Measurements from ENCODE around the gene LHFPL6. TPM values are rescaled to one million over a fixed set of nuclear protein-coding genes. Genes with fewer than 3 reads are reported as not detected.

Gene LHFPL6
- total RNA-seq, 2 experiments from 2014 or later: 1.2 TPM

DNA sequence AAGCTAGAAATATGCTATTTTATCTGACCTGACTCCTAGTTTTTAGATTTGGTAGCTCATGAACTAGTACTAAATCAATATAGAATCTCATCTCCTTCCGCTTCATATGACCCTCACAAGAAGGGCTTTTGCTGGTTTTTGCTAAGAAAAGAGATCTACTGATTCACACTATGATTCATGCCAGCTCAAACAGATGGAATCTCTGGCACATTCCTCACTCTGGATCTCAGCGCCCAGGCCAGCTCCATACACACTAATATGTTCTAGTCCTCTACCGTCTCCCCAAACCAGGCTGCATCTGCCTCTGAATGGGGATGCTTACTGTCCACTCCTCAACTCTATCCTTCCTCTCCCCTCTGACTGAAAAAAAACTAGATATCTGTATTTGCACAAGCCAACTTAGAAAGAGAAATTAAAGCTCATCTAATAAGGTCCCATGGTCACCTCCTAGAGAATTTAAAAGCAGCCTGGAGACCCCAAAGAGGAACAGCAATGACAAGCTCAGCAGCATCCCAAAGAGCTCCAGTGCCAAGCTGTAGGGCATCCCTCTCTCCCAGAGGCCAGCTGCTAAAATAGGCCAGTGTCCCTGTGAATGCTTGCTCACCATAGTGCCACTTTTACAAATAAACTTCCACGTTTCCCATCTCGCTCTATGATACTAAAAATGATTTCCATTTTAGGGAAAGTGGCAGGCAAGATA is 74.9 kb downstream of the LHFPL6 start:
- ChIA-PET POLR2A (no interaction called here), CTCF (interaction anchor here (1.3 kb wide), 1 partner anchor 88 kb away, joined by 3 read pairs; no protein-coding TSS in a partner anchor)
- intact Hi-C loops (cut with DNase I, micrococcal nuclease): no loop called here
- Mint-ChIP-seq H3K4me3 (no peak overlapping the region), H3K36me3 (ENCODE audit: low read depth) (no peaks in the 10 kb centered on the region), H3K4me1 (no peaks in the 10 kb centered on the region), H3K27ac (no peak overlapping the region), H3K27me3 (peaks cover 21% of the 10 kb centered on the region), H3K9me3 (ENCODE audit: low read depth) (no peaks in the 10 kb centered on the region)
- ATAC-seq: no peak
- no peak for DNase-seq

DNA sequence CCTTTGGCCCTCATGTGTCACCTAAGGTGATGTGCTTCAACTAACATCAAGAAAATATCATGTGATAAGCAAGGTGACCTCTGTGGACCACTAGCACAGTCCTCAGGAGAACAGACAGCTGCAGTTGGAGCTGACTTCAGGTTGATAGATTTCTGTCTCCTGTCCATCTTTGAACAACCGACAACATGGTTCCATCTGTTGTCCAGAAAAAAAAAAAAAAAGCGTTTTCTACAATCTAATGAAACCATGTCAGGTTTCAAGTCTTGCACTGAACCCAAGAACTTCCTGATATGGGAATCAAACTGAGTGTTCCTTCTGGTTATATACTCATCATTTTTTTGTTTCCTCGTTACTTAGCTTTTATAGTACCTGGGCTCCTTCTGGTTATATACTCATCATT is 75.7 kb downstream of the LHFPL6 start:
- Mint-ChIP-seq H3K9me3 (ENCODE audit: low read depth) (no peaks in the 10 kb centered on the region), H3K4me3 (no peak overlapping the region), H3K4me1 (no peaks in the 10 kb centered on the region), H3K27me3 (peaks cover 25% of the 10 kb centered on the region), H3K36me3 (ENCODE audit: low read depth) (no peaks in the 10 kb centered on the region), H3K27ac (no peak overlapping the region)
- ChIA-PET POLR2A (no interaction called here), CTCF (interaction anchor here (0.8 to 1.3 kb wide), 2 partner anchors 8 to 89 kb away, joined by 3 to 5 read pairs; no protein-coding TSS in a partner anchor)
- DNase-seq (no peak), ATAC-seq (no peak)
- intact Hi-C loops (cut with DNase I, micrococcal nuclease): no loop called here

DNA sequence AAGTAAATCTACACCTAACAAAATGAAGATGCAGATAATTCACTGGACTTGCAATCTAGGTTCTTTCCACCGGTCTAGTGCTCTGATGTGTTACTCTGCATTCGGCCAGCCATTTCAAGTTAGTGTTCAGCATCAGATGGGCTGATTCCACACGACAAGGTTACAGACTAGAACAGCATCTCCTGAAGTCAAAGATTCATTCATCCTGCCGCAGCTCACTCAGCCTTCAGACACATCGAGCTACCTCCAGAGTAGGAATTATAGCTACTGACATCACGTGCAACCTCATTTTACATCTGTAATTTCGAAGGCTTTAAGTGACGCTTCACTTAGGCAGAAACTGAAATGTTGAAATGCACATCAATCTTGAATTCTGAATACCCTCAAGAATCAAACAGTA is 76.5 kb downstream of the LHFPL6 start:
- H3K27me3 Mint-ChIP-seq: peaks cover 22% of the 10 kb centered on the region
- no peak overlapping the region for H3K27ac Mint-ChIP-seq
- no peaks in the 10 kb centered on the region for H3K36me3 Mint-ChIP-seq (ENCODE audit: low read depth)
- DNase-seq: no peak
- CTCF ChIA-PET: interaction anchor here (1.7 kb wide), 1 partner anchor 86 kb away, joined by 4 read pairs; no protein-coding TSS in a partner anchor
- H3K4me3 Mint-ChIP-seq: no peak overlapping the region
- no peaks in the 10 kb centered on the region for H3K4me1 Mint-ChIP-seq
- H3K9me3 Mint-ChIP-seq (ENCODE audit: low read depth): no peaks in the 10 kb centered on the region
- POLR2A ChIA-PET: no interaction called here
- no peak for ATAC-seq
- intact Hi-C loops (cut with DNase I, micrococcal nuclease): no loop called here

DNA sequence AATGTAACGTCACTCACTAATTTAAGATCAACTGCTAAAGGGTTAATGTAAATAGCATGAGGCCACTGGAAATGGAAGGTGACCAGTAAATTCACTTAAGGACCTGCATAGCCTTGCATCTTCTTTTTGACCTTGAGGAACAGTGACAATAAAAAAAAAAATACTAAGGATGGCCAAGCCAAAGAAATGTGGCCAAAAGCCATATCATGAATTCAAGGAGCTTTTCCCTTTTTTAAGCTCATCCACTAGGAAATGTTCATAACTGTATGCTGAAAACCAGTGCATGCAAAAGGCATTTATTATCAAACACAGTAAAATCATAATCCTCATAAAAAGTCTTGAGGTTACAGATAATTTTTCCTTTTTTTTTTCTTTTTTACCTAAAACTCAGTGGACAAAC is 77.5 kb downstream of the LHFPL6 start:
- no peaks in the 10 kb centered on the region for H3K4me1 Mint-ChIP-seq
- no peaks in the 10 kb centered on the region for H3K9me3 Mint-ChIP-seq (ENCODE audit: low read depth)
- H3K27me3 Mint-ChIP-seq: peaks cover 21% of the 10 kb centered on the region
- no peaks in the 10 kb centered on the region for H3K36me3 Mint-ChIP-seq (ENCODE audit: low read depth)
- CTCF ChIA-PET: interaction anchor here (0.6 to 1.7 kb wide), 2 partner anchors 87 to 793 kb away, joined by 4 to 5 read pairs; no protein-coding TSS in a partner anchor
- POLR2A ChIA-PET: no interaction called here
- ATAC-seq (no peak), DNase-seq (no peak)
- no peak overlapping the region for H3K4me3 Mint-ChIP-seq
- intact Hi-C loops (cut with DNase I, micrococcal nuclease): no loop called here
- H3K27ac Mint-ChIP-seq: no peak overlapping the region

DNA sequence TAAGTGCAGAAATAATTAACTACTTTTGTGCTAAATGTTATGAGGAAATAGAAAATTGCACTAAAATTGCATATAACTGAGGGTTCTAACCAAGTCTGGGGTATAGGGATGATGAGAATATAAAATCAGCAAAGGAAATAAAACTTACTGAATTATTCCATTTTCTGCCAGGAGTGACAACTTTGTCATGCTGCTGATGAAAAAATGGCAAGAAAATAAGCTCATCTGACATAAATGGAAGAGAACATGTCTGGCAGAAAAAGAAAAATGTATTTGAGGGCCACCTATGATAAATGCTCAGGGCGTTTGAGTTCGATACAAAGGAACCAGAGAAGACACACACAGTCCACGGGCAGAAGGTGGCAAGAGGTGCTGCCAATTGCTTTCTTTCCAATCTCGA is 78.2 kb downstream of the LHFPL6 start:
- DNase-seq: no peak
- H3K4me1 Mint-ChIP-seq: no peaks in the 10 kb centered on the region
- intact Hi-C loops (cut with DNase I, micrococcal nuclease): no loop called here
- ChIA-PET CTCF (no interaction called here), POLR2A (interaction anchor here (0.6 kb wide), 1 partner anchor 28 kb away, joined by 5 read pairs; no protein-coding TSS in a partner anchor)
- H3K36me3 Mint-ChIP-seq (ENCODE audit: low read depth): no peaks in the 10 kb centered on the region
- H3K27me3 Mint-ChIP-seq: peaks cover 20% of the 10 kb centered on the region
- H3K27ac Mint-ChIP-seq: no peak overlapping the region
- H3K4me3 Mint-ChIP-seq: no peak overlapping the region
- no peaks in the 10 kb centered on the region for H3K9me3 Mint-ChIP-seq (ENCODE audit: low read depth)
- ATAC-seq: no peak

DNA sequence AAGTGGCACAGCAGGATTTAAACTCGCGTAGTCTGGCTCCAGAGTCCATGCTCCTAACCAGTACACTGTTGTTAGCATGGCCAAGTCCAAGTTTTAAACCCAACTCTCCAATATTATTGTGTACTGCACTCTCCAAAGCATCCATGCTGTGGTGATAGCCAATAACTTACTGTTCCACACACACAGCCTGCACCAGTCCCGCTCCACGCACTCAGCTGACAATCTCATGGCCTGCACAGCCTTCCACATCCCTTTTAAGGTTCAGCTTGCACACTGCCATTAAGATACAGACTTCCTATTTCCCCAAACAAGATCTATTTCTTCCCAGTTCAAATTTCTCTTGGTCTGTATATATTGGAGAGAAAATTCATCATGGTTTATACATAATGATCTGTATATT is 80.7 kb downstream of the LHFPL6 start:
- no peak overlapping the region for H3K27ac Mint-ChIP-seq
- intact Hi-C loops (cut with DNase I, micrococcal nuclease): no loop called here

DNA sequence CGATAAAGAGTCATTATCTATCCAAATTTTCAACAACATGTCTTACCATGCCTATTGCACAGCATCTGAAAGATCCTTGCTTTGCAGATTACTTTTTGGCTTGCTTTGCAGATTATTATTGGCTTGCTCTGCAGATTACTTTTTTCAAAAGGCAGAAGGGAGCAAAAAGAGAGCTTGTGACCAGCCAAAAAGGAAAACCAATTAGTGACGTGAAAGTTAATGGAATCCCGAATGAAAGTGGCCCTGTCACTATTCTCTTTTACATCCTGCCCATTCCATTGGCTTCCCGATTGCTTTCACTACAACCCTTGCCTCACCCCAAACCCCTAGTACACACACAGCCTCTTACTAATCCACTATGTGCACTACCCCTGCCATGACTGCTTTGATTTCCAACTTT is 81.3 kb downstream of the LHFPL6 start:
- ChIA-PET POLR2A (no interaction called here), CTCF (no interaction called here)
- DNase-seq: no peak
- Mint-ChIP-seq H3K36me3 (ENCODE audit: low read depth) (no peaks in the 10 kb centered on the region), H3K9me3 (ENCODE audit: low read depth) (no peaks in the 10 kb centered on the region), H3K27me3 (peaks cover 16% of the 10 kb centered on the region), H3K4me3 (no peak overlapping the region), H3K27ac (no peak overlapping the region), H3K4me1 (no peaks in the 10 kb centered on the region)
- intact Hi-C loops (cut with DNase I, micrococcal nuclease): no loop called here
- no peak for ATAC-seq

More for the DNA sequence above, 80.7 kb downstream of the LHFPL6 start:
- H3K36me3 Mint-ChIP-seq (ENCODE audit: low read depth): no peaks in the 10 kb centered on the region
- ATAC-seq (no peak), DNase-seq (no peak)
- no peaks in the 10 kb centered on the region for H3K4me1 Mint-ChIP-seq
- H3K4me3 Mint-ChIP-seq: no peak overlapping the region
- H3K27me3 Mint-ChIP-seq: peaks cover 16% of the 10 kb centered on the region
- CTCF ChIA-PET: no interaction called here
- POLR2A ChIA-PET: no interaction called here
- H3K9me3 Mint-ChIP-seq (ENCODE audit: low read depth): no peaks in the 10 kb centered on the region

DNA sequence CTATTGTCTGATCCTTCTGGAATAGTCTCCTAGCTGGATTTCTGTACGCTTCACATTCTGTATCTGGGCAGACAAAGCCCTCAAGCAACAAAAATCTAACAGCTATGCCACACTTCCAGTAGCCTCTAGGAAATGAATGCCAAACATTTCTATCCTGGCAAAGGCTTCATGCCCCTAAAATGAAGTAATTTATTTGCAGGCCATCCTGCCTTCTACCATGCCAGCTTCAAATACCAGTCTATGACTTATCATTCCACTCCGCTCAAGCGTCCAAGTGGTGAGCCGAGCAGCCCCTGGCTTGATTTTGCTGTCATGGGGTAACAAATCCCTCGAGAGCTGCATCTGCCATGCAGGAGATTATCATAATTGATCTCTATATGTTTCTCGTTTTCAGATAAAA is 86.9 kb downstream of the LHFPL6 start:
- H3K27ac Mint-ChIP-seq: no peak overlapping the region
- ATAC-seq (no peak), DNase-seq (no peak)
- no peaks in the 10 kb centered on the region for H3K4me1 Mint-ChIP-seq
- ChIA-PET POLR2A (interaction anchor here (0.6 kb wide), 1 partner anchor 16 kb away, joined by 3 read pairs; no protein-coding TSS in a partner anchor), CTCF (interaction anchor here (0.7 kb wide), 1 partner anchor 57 kb away, joined by 3 read pairs; no protein-coding TSS in a partner anchor)
- no peaks in the 10 kb centered on the region for H3K9me3 Mint-ChIP-seq (ENCODE audit: low read depth)
- H3K27me3 Mint-ChIP-seq: peaks cover 6% of the 10 kb centered on the region
- no peak overlapping the region for H3K4me3 Mint-ChIP-seq
- intact Hi-C loops (cut with DNase I, micrococcal nuclease): no loop called here
- no peaks in the 10 kb centered on the region for H3K36me3 Mint-ChIP-seq (ENCODE audit: low read depth)

DNA sequence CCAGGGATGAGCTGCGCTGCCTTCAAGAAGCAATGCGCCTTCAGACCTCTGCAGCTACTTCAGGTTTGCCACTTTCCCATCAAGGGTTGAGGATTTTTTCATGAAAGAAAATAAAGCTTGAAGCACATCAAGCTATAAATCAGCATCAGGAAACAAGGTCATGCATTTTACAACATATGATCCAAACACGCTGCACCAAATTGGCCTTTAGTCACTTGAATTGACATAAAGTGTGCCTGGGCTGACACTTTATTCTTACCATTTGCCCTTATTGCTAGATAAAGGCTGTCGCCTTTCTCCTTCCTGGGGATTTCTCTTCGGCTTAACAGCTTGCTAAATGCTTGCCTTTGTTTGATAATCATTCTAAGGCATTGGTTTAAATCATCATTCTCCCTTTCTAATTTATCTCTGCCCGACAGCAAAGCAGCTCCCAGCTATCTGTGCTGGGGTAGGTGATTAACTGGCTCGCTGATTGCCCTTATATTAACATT is 87.7 kb downstream of the LHFPL6 start:
- H3K4me3 Mint-ChIP-seq: no peak overlapping the region
- no peak overlapping the region for H3K27ac Mint-ChIP-seq
- peaks cover 9% of the 10 kb centered on the region for H3K27me3 Mint-ChIP-seq
- DNase-seq: no peak
- no peaks in the 10 kb centered on the region for H3K4me1 Mint-ChIP-seq
- ATAC-seq: no peak
- CTCF ChIA-PET: interaction anchor here (1.3 kb wide), 1 partner anchor 101 kb away, joined by 3 read pairs; no protein-coding TSS in a partner anchor
- H3K9me3 Mint-ChIP-seq (ENCODE audit: low read depth): no peaks in the 10 kb centered on the region
- no peaks in the 10 kb centered on the region for H3K36me3 Mint-ChIP-seq (ENCODE audit: low read depth)
- intact Hi-C loops (cut with DNase I, micrococcal nuclease): no loop called here
- POLR2A ChIA-PET: no interaction called here

DNA sequence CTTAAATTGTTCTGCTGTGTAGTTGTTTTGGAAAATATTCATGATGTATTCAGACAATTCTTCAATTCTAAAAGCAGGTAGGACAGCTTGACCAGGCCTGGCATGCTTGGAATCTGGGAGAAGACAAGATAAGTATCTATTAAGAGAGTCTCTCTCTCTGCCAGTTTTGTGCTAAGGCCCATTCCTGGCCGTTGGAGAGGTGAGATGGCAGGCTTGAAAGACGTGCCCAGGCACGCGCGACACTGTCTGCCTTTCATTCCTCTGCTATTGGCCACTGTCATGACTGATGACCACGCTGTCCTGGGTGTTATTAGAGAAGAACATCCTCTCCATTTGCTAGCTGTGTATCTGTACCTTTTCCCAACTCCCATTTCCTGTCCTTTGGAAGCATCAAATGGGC is 90.3 kb downstream of the LHFPL6 start:
- intact Hi-C loops (cut with DNase I, micrococcal nuclease): no loop called here
- H3K4me1 Mint-ChIP-seq: no peaks in the 10 kb centered on the region
- CTCF ChIA-PET: interaction anchor here (1.1 kb wide), 1 partner anchor 73 kb away, joined by 3 read pairs; no protein-coding TSS in a partner anchor
- H3K27me3 Mint-ChIP-seq: peaks cover 6% of the 10 kb centered on the region
- H3K9me3 Mint-ChIP-seq (ENCODE audit: low read depth): no peaks in the 10 kb centered on the region
- no peak overlapping the region for H3K4me3 Mint-ChIP-seq
- ATAC-seq: no peak
- DNase-seq: no peak
- POLR2A ChIA-PET: no interaction called here
- no peak overlapping the region for H3K27ac Mint-ChIP-seq
- no peaks in the 10 kb centered on the region for H3K36me3 Mint-ChIP-seq (ENCODE audit: low read depth)

DNA sequence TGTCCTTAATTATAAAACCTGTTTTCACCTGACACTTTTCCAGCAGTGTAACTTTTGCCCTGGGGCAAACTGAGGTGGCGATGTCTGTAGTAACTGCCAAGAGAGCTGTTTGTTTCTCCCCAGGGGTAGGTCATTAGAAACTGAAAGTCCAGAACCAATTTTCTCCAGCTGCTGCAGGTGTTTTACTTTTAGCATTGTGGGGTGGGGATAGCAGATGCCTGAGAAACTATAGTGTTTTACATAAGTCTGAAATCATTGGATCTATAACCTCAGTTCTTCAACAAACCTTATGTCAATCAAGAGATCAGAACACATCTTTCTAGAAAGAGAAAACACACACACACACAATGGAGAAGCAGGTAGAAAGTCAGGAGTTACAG is 92.7 kb downstream of the LHFPL6 start:
- intact Hi-C loops (cut with DNase I, micrococcal nuclease): no loop called here
- Mint-ChIP-seq H3K27me3 (peaks cover 6% of the 10 kb centered on the region), H3K27ac (no peak overlapping the region), H3K9me3 (ENCODE audit: low read depth) (no peaks in the 10 kb centered on the region), H3K4me3 (no peak overlapping the region), H3K36me3 (ENCODE audit: low read depth) (no peaks in the 10 kb centered on the region), H3K4me1 (no peaks in the 10 kb centered on the region)
- no peak for ATAC-seq
- POLR2A ChIA-PET: no interaction called here
- DNase-seq: no peak
- CTCF ChIA-PET: interaction anchor here (0.6 kb wide), 1 partner anchor 101 kb away, joined by 4 read pairs; no protein-coding TSS in a partner anchor

DNA sequence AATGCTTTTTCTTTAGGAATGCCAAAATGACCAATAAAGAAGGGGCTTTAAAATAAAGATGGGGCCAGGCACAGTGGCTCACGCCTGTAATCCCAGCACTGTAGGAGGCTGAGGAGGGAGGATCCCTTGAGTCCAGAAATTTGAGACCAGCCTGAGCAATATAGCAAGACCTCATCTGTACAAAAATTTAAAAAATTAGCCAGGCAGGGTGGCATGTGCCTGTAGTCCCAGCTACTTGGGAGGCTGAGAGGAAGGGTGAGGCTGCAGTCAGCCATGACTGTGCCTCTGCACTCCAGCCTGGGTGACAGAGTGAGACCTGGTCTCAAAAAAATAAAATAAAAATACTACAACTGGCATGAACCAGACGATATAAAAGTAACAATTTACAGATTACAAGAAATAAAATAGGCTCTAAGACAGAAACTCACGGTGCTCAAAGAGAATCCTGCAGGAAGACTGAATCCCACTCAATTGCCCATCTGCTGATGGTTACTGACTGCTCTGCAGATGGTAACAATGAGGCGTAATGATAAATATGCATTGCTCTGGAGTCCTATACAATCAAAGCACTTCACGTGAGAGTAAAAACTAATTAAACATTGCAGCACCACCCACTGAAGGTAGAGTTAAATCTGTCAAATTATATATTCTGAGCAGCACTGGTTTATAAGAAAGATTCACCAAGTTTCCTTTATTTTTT is 93.2 kb downstream of the LHFPL6 start:
- H3K27me3 Mint-ChIP-seq: peaks cover 8% of the 10 kb centered on the region
- H3K4me1 Mint-ChIP-seq: no peaks in the 10 kb centered on the region
- CTCF ChIA-PET: interaction anchor here (0.6 kb wide), 1 partner anchor 102 kb away, joined by 4 read pairs; no protein-coding TSS in a partner anchor
- H3K9me3 Mint-ChIP-seq (ENCODE audit: low read depth): no peaks in the 10 kb centered on the region
- no peak overlapping the region for H3K4me3 Mint-ChIP-seq
- no peak for DNase-seq
- intact Hi-C loops (cut with DNase I, micrococcal nuclease): no loop called here
- no peaks in the 10 kb centered on the region for H3K36me3 Mint-ChIP-seq (ENCODE audit: low read depth)
- POLR2A ChIA-PET: no interaction called here
- no peak overlapping the region for H3K27ac Mint-ChIP-seq
- ATAC-seq: no peak

Measured in activated CD4-positive, alpha-beta T cell treated with anti-CD3 and anti-CD28 coated beads for 36 hours (primary cell).